ENCODE data around the gene FOXK1.

FOXK1 gene

GRCh38 chr7:4745971-4746919 lies 64.2 kb downstream of the FOXK1 start:
- no peaks in the 10 kb centered on the region; the same call in 1 of the 2 replicates for H3K4me1 ChIP-seq (ENCODE audit: insufficient read depth, low read length)
- H3K9ac ChIP-seq (ENCODE audit: low read depth, low read length), result no peak overlapping the region
- H3K9me3 ChIP-seq (ENCODE audit: control insufficient read depth, insufficient read depth, low read length), result no peaks in the 10 kb centered on the region
- no peaks in the 10 kb centered on the region for H3K36me3 ChIP-seq (ENCODE audit: insufficient read depth, low read length)

- no peaks in the 10 kb centered on the region for H3K36me3 ChIP-seq (ENCODE audit: insufficient read depth, low read length)
- H3K4me1 ChIP-seq (ENCODE audit: insufficient read depth, low read length), result no peaks in the 10 kb centered on the region; the same call in 1 of the 2 replicates
- H3K9ac ChIP-seq (ENCODE audit: low read depth, low read length), result no peak overlapping the region
- H3K9me3 ChIP-seq (ENCODE audit: control insufficient read depth, insufficient read depth, low read length), result no peaks in the 10 kb centered on the region
These were observed 64.9 kb downstream of the FOXK1 start for GRCh38 chr7:4747013-4747412.

GRCh38 chr7:4747746-4748145 lies 65.7 kb downstream of the FOXK1 start:
- H3K36me3 ChIP-seq (ENCODE audit: insufficient read depth, low read length), result no peaks in the 10 kb centered on the region
- no peak overlapping the region for H3K9ac ChIP-seq (ENCODE audit: low read depth, low read length)
- no peaks in the 10 kb centered on the region; the same call in 1 of the 2 replicates for H3K4me1 ChIP-seq (ENCODE audit: insufficient read depth, low read length)
- no peaks in the 10 kb centered on the region for H3K9me3 ChIP-seq (ENCODE audit: control insufficient read depth, insufficient read depth, low read length)

GRCh38 chr7:4748231-4748681 lies 66.2 kb downstream of the FOXK1 start:
- no peak overlapping the region for H3K9ac ChIP-seq (ENCODE audit: low read depth, low read length)
- no peaks in the 10 kb centered on the region; the same call in 1 of the 2 replicates for H3K4me1 ChIP-seq (ENCODE audit: insufficient read depth, low read length)
- no peaks in the 10 kb centered on the region for H3K36me3 ChIP-seq (ENCODE audit: insufficient read depth, low read length)

GRCh38 chr7:4749363-4749762 lies 67.3 kb downstream of the FOXK1 start:
- Histone ChIP-seq H3K9me3 (ENCODE audit: control insufficient read depth, insufficient read depth, low read length) (no peaks in the 10 kb centered on the region), H3K9ac (ENCODE audit: low read depth, low read length) (no peak overlapping the region), H3K4me1 (ENCODE audit: insufficient read depth, low read length) (no peaks in the 10 kb centered on the region; the same call in 1 of the 2 replicates), H3K36me3 (ENCODE audit: insufficient read depth, low read length) (no peaks in the 10 kb centered on the region)

More at GRCh38 chr7:4748231-4748681, 66.2 kb downstream of the FOXK1 start:
- H3K9me3 ChIP-seq (ENCODE audit: control insufficient read depth, insufficient read depth, low read length), result no peaks in the 10 kb centered on the region

GRCh38 chr7:4749798-4750197 lies 67.7 kb downstream of the FOXK1 start:
- H3K9me3 ChIP-seq (ENCODE audit: control insufficient read depth, insufficient read depth, low read length), result no peaks in the 10 kb centered on the region
- H3K9ac ChIP-seq (ENCODE audit: low read depth, low read length), result no peak overlapping the region
- H3K36me3 ChIP-seq (ENCODE audit: insufficient read depth, low read length), result no peaks in the 10 kb centered on the region
- no peaks in the 10 kb centered on the region; the same call in 1 of the 2 replicates for H3K4me1 ChIP-seq (ENCODE audit: insufficient read depth, low read length)

GRCh38 chr7:4751398-4751947 lies 69.4 kb downstream of the FOXK1 start:
- Histone ChIP-seq H3K9me3 (ENCODE audit: control insufficient read depth, insufficient read depth, low read length) (no peaks in the 10 kb centered on the region), H3K4me1 (ENCODE audit: insufficient read depth, low read length) (no peaks in the 10 kb centered on the region), H3K36me3 (ENCODE audit: insufficient read depth, low read length) (no peaks in the 10 kb centered on the region), H3K9ac (ENCODE audit: low read depth, low read length) (no peak overlapping the region)

- no peaks in the 10 kb centered on the region for H3K9me3 ChIP-seq (ENCODE audit: control insufficient read depth, insufficient read depth, low read length)
- no peaks in the 10 kb centered on the region for H3K4me1 ChIP-seq (ENCODE audit: insufficient read depth, low read length)
- no peak overlapping the region for H3K9ac ChIP-seq (ENCODE audit: low read depth, low read length)
- no peaks in the 10 kb centered on the region for H3K36me3 ChIP-seq (ENCODE audit: insufficient read depth, low read length)
These were observed 71.7 kb downstream of the FOXK1 start for GRCh38 chr7:4753598-4754432.

- Histone ChIP-seq H3K9me3 (ENCODE audit: control insufficient read depth, insufficient read depth, low read length) (no peaks in the 10 kb centered on the region), H3K9ac (ENCODE audit: low read depth, low read length) (no peak overlapping the region), H3K4me1 (ENCODE audit: insufficient read depth, low read length) (no peaks in the 10 kb centered on the region), H3K36me3 (ENCODE audit: insufficient read depth, low read length) (no peaks in the 10 kb centered on the region)
These were observed 72.4 kb downstream of the FOXK1 start for GRCh38 chr7:4754433-4755010.

- H3K9me3 ChIP-seq (ENCODE audit: control insufficient read depth, insufficient read depth, low read length), result no peaks in the 10 kb centered on the region
- H3K4me1 ChIP-seq (ENCODE audit: insufficient read depth, low read length), result no peaks in the 10 kb centered on the region
- H3K36me3 ChIP-seq (ENCODE audit: insufficient read depth, low read length), result no peaks in the 10 kb centered on the region
- no peak overlapping the region for H3K9ac ChIP-seq (ENCODE audit: low read depth, low read length)
These were observed 73.0 kb downstream of the FOXK1 start for GRCh38 chr7:4755045-4755444.

GRCh38 chr7:4758111-4758510 lies 76.0 kb downstream of the FOXK1 start:
- H3K4me1 ChIP-seq (ENCODE audit: insufficient read depth, low read length), result no peaks in the 10 kb centered on the region
- H3K9ac ChIP-seq (ENCODE audit: low read depth, low read length), result no peak overlapping the region
- H3K9me3 ChIP-seq (ENCODE audit: control insufficient read depth, insufficient read depth, low read length), result no peaks in the 10 kb centered on the region
- H3K36me3 ChIP-seq (ENCODE audit: insufficient read depth, low read length), result no peaks in the 10 kb centered on the region

- Histone ChIP-seq H3K4me1 (ENCODE audit: insufficient read depth, low read length) (no peaks in the 10 kb centered on the region), H3K9me3 (ENCODE audit: control insufficient read depth, insufficient read depth, low read length) (no peaks in the 10 kb centered on the region), H3K9ac (ENCODE audit: low read depth, low read length) (no peak overlapping the region), H3K36me3 (ENCODE audit: insufficient read depth, low read length) (no peaks in the 10 kb centered on the region)
These were observed 76.7 kb downstream of the FOXK1 start for GRCh38 chr7:4758791-4759190.

GRCh38 chr7:4759211-4759610 lies 77.1 kb downstream of the FOXK1 start:
- Histone ChIP-seq H3K36me3 (ENCODE audit: insufficient read depth, low read length) (no peaks in the 10 kb centered on the region), H3K9ac (ENCODE audit: low read depth, low read length) (no peak overlapping the region), H3K9me3 (ENCODE audit: control insufficient read depth, insufficient read depth, low read length) (no peaks in the 10 kb centered on the region), H3K4me1 (ENCODE audit: insufficient read depth, low read length) (no peaks in the 10 kb centered on the region)

GRCh38 chr7:4760952-4761351 lies 78.9 kb downstream of the FOXK1 start:
- Histone ChIP-seq H3K9me3 (ENCODE audit: control insufficient read depth, insufficient read depth, low read length) (no peaks in the 10 kb centered on the region), H3K36me3 (ENCODE audit: insufficient read depth, low read length) (no peaks in the 10 kb centered on the region), H3K4me1 (ENCODE audit: insufficient read depth, low read length) (no peaks in the 10 kb centered on the region), H3K9ac (ENCODE audit: low read depth, low read length) (no peak overlapping the region)
